ENCODE results near the gene ANKLE2.
A peak's percentile ranks its signal among the peaks of the same experiment; 100 is the strongest.

- no peak for TF ChIP-seq CTCF (IDR thresholded peaks at IDR 0.05)
- no peak for TF ChIP-seq POLR2AphosphoS5 (IDR thresholded peaks at IDR 0.05)
- TF ChIP-seq POLR2A (IDR thresholded peaks at IDR 0.05) = peak; percentile 22
Observed at GRCh38 chr12:132761032-132761920, at the start of gene ANKLE2.
